Kidney epithelial cell (primary cell): Measurements from ENCODE around the gene AIFM3. TPM values are rescaled to one million over a fixed set of nuclear protein-coding genes. Genes with fewer than 3 reads are reported as not detected.

ENCODE experiments used
- DNase-seq: peaks from one replicate; pipeline ENCODE4 v3.0.0-alpha.2; 2010; ENCODE audit warnings: low read depth
- H3K27me3 ChIP-seq: 2 replicates; pipeline ENCODE4 v1.6.0; 2011; ENCODE audit warnings: low read length; ENCODE audit not compliant: control insufficient read depth, insufficient read depth
- H3K36me3 ChIP-seq: 2 replicates; pipeline ENCODE4 v1.5.1; 2011; ENCODE audit warnings: low read length; ENCODE audit not compliant: control insufficient read depth, insufficient read depth
- H3K4me3 ChIP-seq: 2 replicates; pipeline ENCODE4 v1.5.1; 2011; ENCODE audit warnings: low read depth, mild to moderate bottlenecking, control low read depth, low read length
- CTCF ChIP-seq: IDR thresholded peaks from 2 replicates; pipeline ENCODE4 v1.5.1; 2011; ENCODE audit warnings: mild to moderate bottlenecking, moderate library complexity, low read length, control low read depth, inconsistent platforms; ENCODE audit not compliant: insufficient read depth, poor library complexity, severe bottlenecking
- total RNA-seq: library from RNA; depleted of rRNA; stranded (reverse); fragments of >200 nt; gene quantifications from 2 replicates; pipeline ENCODE4 v1.2.3, GENCODE V29; 2015

The AIFM3 gene
- total RNA-seq, 1 donor from 2014 or later = 1.5 TPM

- peaks cover 29% of the 10 kb centered on the region for H3K27me3 ChIP-seq
- no peak for TF ChIP-seq CTCF
- H3K4me3 ChIP-seq = no peak overlapping the region
- no peaks in the 10 kb centered on the region for H3K36me3 ChIP-seq
- DNase-seq = no peak
Measured at GRCh38 chr22:21030032-21030431, 63.0 kb downstream of the AIFM3 start.

Other genes with a start within 250 kb of the AIFM3 start
- not detected in 2 replicates for gene SERPIND1, start 193.1 kb upstream of the AIFM3 start, total RNA-seq
- gene PI4KA, start 108.4 kb upstream of the AIFM3 start, total RNA-seq = 50.6 and 62.8 TPM in 2 replicates
- gene SNAP29, start 108.2 kb upstream of the AIFM3 start, total RNA-seq = 17.7 and 18.3 TPM in 2 replicates
- gene CRKL, start 49.8 kb upstream of the AIFM3 start, total RNA-seq = 47.7 and 51.1 TPM in 2 replicates
- gene LZTR1, start 15.0 kb downstream of the AIFM3 start, total RNA-seq = 39.3 and 45.2 TPM in 2 replicates
- gene THAP7, start 34.9 kb downstream of the AIFM3 start, total RNA-seq = 29.7 and 37.9 TPM in 2 replicates
- gene P2RX6, start 47.9 kb downstream of the AIFM3 start, total RNA-seq = 0.27 TPM in 1 of 2 replicates, not detected in the other
- 2.3 and 2.7 TPM in 2 replicates for gene SLC7A4, start 65.3 kb downstream of the AIFM3 start, total RNA-seq
- gene LRRC74B, start 78.7 kb downstream of the AIFM3 start, total RNA-seq = not detected in 2 replicates